ENCODE measurements around the gene BEND6. TPM values are rescaled to one million over a fixed set of nuclear protein-coding genes. Genes with fewer than 3 reads are reported as not detected.
"Not testable (repeated sequence)": the region's sequence is repeated elsewhere in the genome, so short reads cannot be mapped to it uniquely, and the experiment has no call there.

BEND6 gene
- total RNA-seq, 1 donor from 2014 or later, result 27.1 TPM

- no peak for DNase-seq
Measured at GRCh38 chr6:56984884-56985283, 30.0 kb downstream of the BEND6 start.

GRCh38 chr6:56986611-56987010 lies 31.7 kb downstream of the BEND6 start:
- DNase-seq, result no peak

GRCh38 chr6:56988145-56988544 lies 33.2 kb downstream of the BEND6 start:
- no peak for DNase-seq

GRCh38 chr6:56992036-56992435 lies 37.1 kb downstream of the BEND6 start:
- DNase-seq, result no peak

- no peak for DNase-seq
Measured at GRCh38 chr6:56992703-56993102, 37.8 kb downstream of the BEND6 start.

- DNase-seq, result no peak
Measured at GRCh38 chr6:56995347-56995902, 40.5 kb downstream of the BEND6 start.

GRCh38 chr6:56996401-56996800 lies 41.5 kb downstream of the BEND6 start:
- no peak for DNase-seq

- DNase-seq, result no peak
Measured at GRCh38 chr6:56999049-56999448, 44.1 kb downstream of the BEND6 start.

GRCh38 chr6:56999748-57000147 lies 44.8 kb downstream of the BEND6 start:
- not testable (repeated sequence) for DNase-seq

GRCh38 chr6:57002197-57002596 lies 47.3 kb downstream of the BEND6 start:
- DNase-seq, result no peak

- no peak for DNase-seq
Measured at GRCh38 chr6:57004292-57004691, 49.4 kb downstream of the BEND6 start.

- DNase-seq, result no peak
Measured at GRCh38 chr6:57006101-57006500, 51.2 kb downstream of the BEND6 start.

GRCh38 chr6:57008069-57008468 lies 53.2 kb downstream of the BEND6 start:
- not testable (repeated sequence) for DNase-seq

- no peak for DNase-seq
Measured at GRCh38 chr6:57013521-57013926, 58.6 kb downstream of the BEND6 start.

- DNase-seq, result no peak
Measured at GRCh38 chr6:57017069-57017468, 62.2 kb downstream of the BEND6 start.

- DNase-seq, result no peak
Measured at GRCh38 chr6:57017841-57018240, 62.9 kb downstream of the BEND6 start.

GRCh38 chr6:57019434-57019833 lies 64.5 kb downstream of the BEND6 start:
- DNase-seq, result no peak

- DNase-seq, result no peak
Measured at GRCh38 chr6:57021086-57021720, 66.3 kb downstream of the BEND6 start.

GRCh38 chr6:57024321-57024720 lies 69.4 kb downstream of the BEND6 start:
- DNase-seq, result no peak

- DNase-seq, result no peak
Measured at GRCh38 chr6:57024775-57025174, 69.9 kb downstream of the BEND6 start.

GRCh38 chr6:57026001-57026400 lies 71.1 kb downstream of the BEND6 start:
- no peak for DNase-seq

GRCh38 chr6:57027301-57027700 lies 72.4 kb downstream of the BEND6 start:
- no peak for DNase-seq

- no peak for DNase-seq
Measured at GRCh38 chr6:57029213-57029612, 74.3 kb downstream of the BEND6 start.

GRCh38 chr6:57033228-57033627 lies 78.3 kb downstream of the BEND6 start:
- no peak for DNase-seq

GRCh38 chr6:57035549-57035948 lies 80.6 kb downstream of the BEND6 start:
- no peak for DNase-seq
